Stimulated activated CD4-positive, alpha-beta T cell treated with anti-CD3 and anti-CD28 coated beads, Interleukin-1b, Interleukin-23, amount 100 ng/mL, for 24 hours (primary cell): ENCODE data around the gene CD320.

Experiments
- DNase-seq, 4 experiments: peaks; one replicate each; pipeline ENCODE4 v3.0.0-alpha.2; 2020; ENCODE audit warnings: low read depth in 4 of 4, low spot score in 1 of 4

CD320 gene

GRCh38 chr19:8255426-8256125, 52.6 kb downstream of the CD320 start:
- no peak for DNase-seq

- no peak for DNase-seq
These were observed 53.7 kb downstream of the CD320 start for GRCh38 chr19:8254286-8255001.

GRCh38 chr19:8253678-8254077, 54.5 kb downstream of the CD320 start:
- no peak for DNase-seq

GRCh38 chr19:8252922-8253589, 55.1 kb downstream of the CD320 start:
- DNase-seq: peak; percentile 75 to 86 (median 79)
